ENCODE results near the gene MPPE1.

- TF ChIP-seq CTCF (conservative IDR thresholded peaks at IDR 0.05; ENCODE audit: low read depth, low read length), result no peak
- no peak for TF ChIP-seq EZH2phosphoT487 (IDR thresholded peaks at IDR 0.05; ENCODE audit: borderline replicate concordance, low read length)
Observed at GRCh38 chr18:11850821-11851145, 57.3 kb downstream of the MPPE1 start.

Measured in PC-3 (cell line).